ENCODE measurements around the gene MOB3A. TPM values are rescaled to one million over a fixed set of nuclear protein-coding genes. Genes with fewer than 3 reads are reported as not detected.

The MOB3A gene
- total RNA-seq: 161 and 167 TPM in 2 replicates

- H3K27me3 Mint-ChIP-seq (ENCODE audit: insufficient read depth): no peaks in the 10 kb centered on the region
- no peaks in the 10 kb centered on the region for H3K9me3 Mint-ChIP-seq
- intact Hi-C loops (cut with micrococcal nuclease): loop anchor here (1.0 to 5.0 kb wide), 10 partner anchors 11 to 606 kb away; partner anchors contain the start of genes ABHD17A, AP3D1, MKNK2 and PCSK4
- peaks cover 20% of the 10 kb centered on the region for H3K36me3 Mint-ChIP-seq (ENCODE audit: low read depth)
- H3K4me3 Mint-ChIP-seq: peak within 1 kb of the TSS; percentile 97
- DNase-seq (ENCODE audit: low spot score): peak; percentile 88
- H3K27ac Mint-ChIP-seq: peak within 1 kb of the TSS; percentile 91
- peaks cover 25% of the 10 kb centered on the region for H3K4me1 Mint-ChIP-seq (ENCODE audit: low read depth)
These were observed at the start of gene MOB3A for GRCh38 chr19:2096034-2096479. MOB3A (minus strand) TSS chr19:2096326; CDS start chr19:2078560, 17,766 bp downstream.

GRCh38 chr19:2145831-2146241, 49.7 kb upstream of the MOB3A start:
- no peak for DNase-seq (ENCODE audit: low spot score)
- intact Hi-C loops (cut with micrococcal nuclease): no loop called here
- H3K27me3 Mint-ChIP-seq (ENCODE audit: insufficient read depth): no peaks in the 10 kb centered on the region
- H3K36me3 Mint-ChIP-seq (ENCODE audit: low read depth): peaks cover 7% of the 10 kb centered on the region
- H3K4me1 Mint-ChIP-seq (ENCODE audit: low read depth): peaks cover 33% of the 10 kb centered on the region
- no peak overlapping the region for H3K4me3 Mint-ChIP-seq
- H3K9me3 Mint-ChIP-seq: no peaks in the 10 kb centered on the region
- H3K27ac Mint-ChIP-seq: peak overlapping the region; percentile 67

- intact Hi-C loops (cut with micrococcal nuclease): no loop called here
- no peak for DNase-seq (ENCODE audit: low spot score)
- peaks cover 20% of the 10 kb centered on the region for H3K4me1 Mint-ChIP-seq (ENCODE audit: low read depth)
- H3K4me3 Mint-ChIP-seq: no peak overlapping the region
- no peak overlapping the region for H3K27ac Mint-ChIP-seq
- peaks cover 8% of the 10 kb centered on the region for H3K36me3 Mint-ChIP-seq (ENCODE audit: low read depth)
- no peaks in the 10 kb centered on the region for H3K9me3 Mint-ChIP-seq
- no peaks in the 10 kb centered on the region for H3K27me3 Mint-ChIP-seq (ENCODE audit: insufficient read depth)
These were observed 48.1 kb upstream of the MOB3A start for GRCh38 chr19:2144190-2144589.

GRCh38 chr19:2142173-2142829, 46.2 kb upstream of the MOB3A start:
- Mint-ChIP-seq H3K27ac (no peak overlapping the region), H3K4me1 (ENCODE audit: low read depth) (peaks cover 8% of the 10 kb centered on the region), H3K4me3 (no peak overlapping the region), H3K36me3 (ENCODE audit: low read depth) (peaks cover 14% of the 10 kb centered on the region), H3K9me3 (no peaks in the 10 kb centered on the region), H3K27me3 (ENCODE audit: insufficient read depth) (no peaks in the 10 kb centered on the region)
- intact Hi-C loops (cut with micrococcal nuclease): no loop called here
- no peak for DNase-seq (ENCODE audit: low spot score)

GRCh38 chr19:2140138-2140569, 44.0 kb upstream of the MOB3A start:
- peaks cover 20% of the 10 kb centered on the region for H3K36me3 Mint-ChIP-seq (ENCODE audit: low read depth)

GRCh38 chr19:2139385-2140137, 43.4 kb upstream of the MOB3A start:
- intact Hi-C loops (cut with micrococcal nuclease): no loop called here
- H3K9me3 Mint-ChIP-seq: no peaks in the 10 kb centered on the region
- no peak for DNase-seq (ENCODE audit: low spot score)
- peaks cover 20% of the 10 kb centered on the region for H3K36me3 Mint-ChIP-seq (ENCODE audit: low read depth)
- H3K27me3 Mint-ChIP-seq (ENCODE audit: insufficient read depth): no peaks in the 10 kb centered on the region
- no peaks in the 10 kb centered on the region for H3K4me1 Mint-ChIP-seq (ENCODE audit: low read depth)
- no peak overlapping the region for H3K4me3 Mint-ChIP-seq
- H3K27ac Mint-ChIP-seq: no peak overlapping the region

More at GRCh38 chr19:2140138-2140569, 44.0 kb upstream of the MOB3A start:
- Mint-ChIP-seq H3K4me1 (ENCODE audit: low read depth) (no peaks in the 10 kb centered on the region), H3K9me3 (no peaks in the 10 kb centered on the region), H3K4me3 (no peak overlapping the region), H3K27me3 (ENCODE audit: insufficient read depth) (no peaks in the 10 kb centered on the region), H3K27ac (no peak overlapping the region)
- intact Hi-C loops (cut with micrococcal nuclease): no loop called here
- DNase-seq (ENCODE audit: low spot score): no peak

GRCh38 chr19:2138061-2138728, 42.1 kb upstream of the MOB3A start:
- Mint-ChIP-seq H3K4me1 (ENCODE audit: low read depth) (no peaks in the 10 kb centered on the region), H3K36me3 (ENCODE audit: low read depth) (peaks cover 22% of the 10 kb centered on the region)

GRCh38 chr19:2136796-2137195, 40.7 kb upstream of the MOB3A start:
- Mint-ChIP-seq H3K27me3 (ENCODE audit: insufficient read depth) (no peaks in the 10 kb centered on the region), H3K4me1 (ENCODE audit: low read depth) (no peaks in the 10 kb centered on the region), H3K9me3 (no peaks in the 10 kb centered on the region), H3K36me3 (ENCODE audit: low read depth) (peaks cover 28% of the 10 kb centered on the region), H3K4me3 (no peak overlapping the region), H3K27ac (no peak overlapping the region)
- intact Hi-C loops (cut with micrococcal nuclease): no loop called here
- no peak for DNase-seq (ENCODE audit: low spot score)

More at GRCh38 chr19:2138061-2138728, 42.1 kb upstream of the MOB3A start:
- DNase-seq (ENCODE audit: low spot score): no peak
- no peaks in the 10 kb centered on the region for H3K9me3 Mint-ChIP-seq
- no peak overlapping the region for H3K4me3 Mint-ChIP-seq
- no peaks in the 10 kb centered on the region for H3K27me3 Mint-ChIP-seq (ENCODE audit: insufficient read depth)
- no peak overlapping the region for H3K27ac Mint-ChIP-seq
- intact Hi-C loops (cut with micrococcal nuclease): no loop called here

GRCh38 chr19:2135474-2136402, 39.6 kb upstream of the MOB3A start:
- intact Hi-C loops (cut with micrococcal nuclease): no loop called here
- H3K4me1 Mint-ChIP-seq (ENCODE audit: low read depth): no peaks in the 10 kb centered on the region
- H3K27ac Mint-ChIP-seq: no peak overlapping the region
- no peaks in the 10 kb centered on the region for H3K9me3 Mint-ChIP-seq
- no peaks in the 10 kb centered on the region for H3K27me3 Mint-ChIP-seq (ENCODE audit: insufficient read depth)
- no peak for DNase-seq (ENCODE audit: low spot score)
- peaks cover 25% of the 10 kb centered on the region for H3K36me3 Mint-ChIP-seq (ENCODE audit: low read depth)
- H3K4me3 Mint-ChIP-seq: no peak overlapping the region

- Mint-ChIP-seq H3K27me3 (ENCODE audit: insufficient read depth) (no peaks in the 10 kb centered on the region), H3K4me3 (no peak overlapping the region), H3K4me1 (ENCODE audit: low read depth) (no peaks in the 10 kb centered on the region), H3K36me3 (ENCODE audit: low read depth) (peaks cover 14% of the 10 kb centered on the region), H3K9me3 (no peaks in the 10 kb centered on the region), H3K27ac (no peak overlapping the region)
- intact Hi-C loops (cut with micrococcal nuclease): no loop called here
- no peak for DNase-seq (ENCODE audit: low spot score)
These were observed 36.8 kb upstream of the MOB3A start for GRCh38 chr19:2132731-2133490.

GRCh38 chr19:2132191-2132590, 36.1 kb upstream of the MOB3A start:
- H3K4me1 Mint-ChIP-seq (ENCODE audit: low read depth): no peaks in the 10 kb centered on the region
- no peaks in the 10 kb centered on the region for H3K27me3 Mint-ChIP-seq (ENCODE audit: insufficient read depth)
- no peak for DNase-seq (ENCODE audit: low spot score)
- peaks cover 14% of the 10 kb centered on the region for H3K36me3 Mint-ChIP-seq (ENCODE audit: low read depth)
- H3K4me3 Mint-ChIP-seq: no peak overlapping the region
- no peaks in the 10 kb centered on the region for H3K9me3 Mint-ChIP-seq
- intact Hi-C loops (cut with micrococcal nuclease): no loop called here
- no peak overlapping the region for H3K27ac Mint-ChIP-seq

Data from activated T-helper 1 cell treated with anti-CD3 and anti-CD28 coated beads, Interleukin-12 subunit alpha, Interleukin-12 subunit beta, Interleukin-2, Interleukin-4 antibody, amounts not matched to agents 30 ng/mL and 10 ng/mL and 1 ng/mL, durations not matched to agents 14 hours and 24 hours and 36 hours (primary cell).